ENCODE results near the gene C1QB.
"Not testable (repeated sequence)": the region's sequence is repeated elsewhere in the genome, so short reads cannot be mapped to it uniquely, and the experiment has no call there.

The C1QB gene

GRCh38 chr1:22688466-22688865, 35.4 kb downstream of the C1QB start:
- no peak for DNase-seq (ENCODE audit: extremely low spot score, insufficient read length, low read depth)
- no peak for FAIRE-seq

GRCh38 chr1:22689505-22689904, 36.5 kb downstream of the C1QB start:
- no peak for DNase-seq (ENCODE audit: extremely low spot score, insufficient read length, low read depth)
- FAIRE-seq, result no peak

GRCh38 chr1:22691031-22691753, 38.2 kb downstream of the C1QB start:
- no peak for DNase-seq (ENCODE audit: extremely low spot score, insufficient read length, low read depth)
- no peak for FAIRE-seq

GRCh38 chr1:22694172-22694571, 41.1 kb downstream of the C1QB start:
- no peak for DNase-seq (ENCODE audit: extremely low spot score, insufficient read length, low read depth)
- no peak for FAIRE-seq

- no peak for DNase-seq (ENCODE audit: extremely low spot score, insufficient read length, low read depth)
Observed at GRCh38 chr1:22696610-22697009, 43.6 kb downstream of the C1QB start.

GRCh38 chr1:22697980-22698379, 44.9 kb downstream of the C1QB start:
- no peak for FAIRE-seq
- DNase-seq (ENCODE audit: extremely low spot score, insufficient read length, low read depth), result no peak

More at GRCh38 chr1:22696610-22697009, 43.6 kb downstream of the C1QB start:
- FAIRE-seq, result no peak

- no peak for FAIRE-seq
- no peak for DNase-seq (ENCODE audit: extremely low spot score, insufficient read length, low read depth)
Observed at GRCh38 chr1:22699681-22700520, 46.9 kb downstream of the C1QB start.

- no peak for FAIRE-seq
- no peak for DNase-seq (ENCODE audit: extremely low spot score, insufficient read length, low read depth)
Observed at GRCh38 chr1:22702296-22703085, 49.5 kb downstream of the C1QB start.

GRCh38 chr1:22704440-22705067, 51.5 kb downstream of the C1QB start:
- FAIRE-seq (peak; percentile 89), DNase-seq (ENCODE audit: extremely low spot score, insufficient read length, low read depth) (peak; percentile 68)

- FAIRE-seq, result no peak
- no peak for DNase-seq (ENCODE audit: extremely low spot score, insufficient read length, low read depth)
Observed at GRCh38 chr1:22705586-22705985, 52.5 kb downstream of the C1QB start.

GRCh38 chr1:22706100-22706499, 53.1 kb downstream of the C1QB start:
- not testable (repeated sequence) for DNase-seq (ENCODE audit: extremely low spot score, insufficient read length, low read depth); FAIRE-seq

GRCh38 chr1:22708777-22709176, 55.7 kb downstream of the C1QB start:
- FAIRE-seq (no peak), DNase-seq (ENCODE audit: extremely low spot score, insufficient read length, low read depth) (no peak)

GRCh38 chr1:22709227-22709626, 56.2 kb downstream of the C1QB start:
- DNase-seq (ENCODE audit: extremely low spot score, insufficient read length, low read depth) (no peak), FAIRE-seq (no peak)

GRCh38 chr1:22709891-22710700, 57.1 kb downstream of the C1QB start:
- DNase-seq (ENCODE audit: extremely low spot score, insufficient read length, low read depth), result no peak
- FAIRE-seq, result no peak

GRCh38 chr1:22710701-22711049, 57.6 kb downstream of the C1QB start, which contains the start of gene EPHB2:
EPHB2 (plus strand) TSS chr1:22710839; CDS start chr1:22710983, 144 bp downstream.
- no peak for FAIRE-seq
- no peak for DNase-seq (ENCODE audit: extremely low spot score, insufficient read length, low read depth)

GRCh38 chr1:22711071-22711470, 58.0 kb downstream of the C1QB start:
- FAIRE-seq (no peak), DNase-seq (ENCODE audit: extremely low spot score, insufficient read length, low read depth) (no peak)

Measured in GM18507 (cell line).